Astrocyte (in vitro differentiated cells and primary cell): ENCODE data around the gene DDIT4.

ENCODE experiments used
- CTCF ChIP-seq: IDR thresholded peaks from 2 replicates; pipeline ENCODE4 v1.5.1; 2011; ENCODE audit warnings: low read depth, mild to moderate bottlenecking, inconsistent platforms, low read length, moderate library complexity; ENCODE audit not compliant: insufficient read depth
- EZH2 ChIP-seq: IDR thresholded peaks from 2 replicates; pipeline ENCODE4 v1.6.1; 2012; ENCODE audit warnings: mild to moderate bottlenecking, low read length, inconsistent platforms; ENCODE audit not compliant: insufficient read depth

- TF ChIP-seq CTCF (no peak), EZH2 (no peak)
Measured at GRCh38 chr10:72309290-72310240, 35.8 kb downstream of the DDIT4 start.
